ACHN (cell line): Measurements from ENCODE around the gene PTPN6.

Experiments used
- DNase-seq: peaks from one replicate; pipeline ENCODE4 v3.0.0-alpha.2; 2015
- in situ Hi-C: cut with HindIII; loops from 2 replicates; pipeline ENCODE4 v1.10.0; 2017; ENCODE audit warnings: low sequenced_read_pairs, low pct_ligation_motif_present, low pct_unique_long_range_greater_than_20kb

The PTPN6 gene

DNA sequence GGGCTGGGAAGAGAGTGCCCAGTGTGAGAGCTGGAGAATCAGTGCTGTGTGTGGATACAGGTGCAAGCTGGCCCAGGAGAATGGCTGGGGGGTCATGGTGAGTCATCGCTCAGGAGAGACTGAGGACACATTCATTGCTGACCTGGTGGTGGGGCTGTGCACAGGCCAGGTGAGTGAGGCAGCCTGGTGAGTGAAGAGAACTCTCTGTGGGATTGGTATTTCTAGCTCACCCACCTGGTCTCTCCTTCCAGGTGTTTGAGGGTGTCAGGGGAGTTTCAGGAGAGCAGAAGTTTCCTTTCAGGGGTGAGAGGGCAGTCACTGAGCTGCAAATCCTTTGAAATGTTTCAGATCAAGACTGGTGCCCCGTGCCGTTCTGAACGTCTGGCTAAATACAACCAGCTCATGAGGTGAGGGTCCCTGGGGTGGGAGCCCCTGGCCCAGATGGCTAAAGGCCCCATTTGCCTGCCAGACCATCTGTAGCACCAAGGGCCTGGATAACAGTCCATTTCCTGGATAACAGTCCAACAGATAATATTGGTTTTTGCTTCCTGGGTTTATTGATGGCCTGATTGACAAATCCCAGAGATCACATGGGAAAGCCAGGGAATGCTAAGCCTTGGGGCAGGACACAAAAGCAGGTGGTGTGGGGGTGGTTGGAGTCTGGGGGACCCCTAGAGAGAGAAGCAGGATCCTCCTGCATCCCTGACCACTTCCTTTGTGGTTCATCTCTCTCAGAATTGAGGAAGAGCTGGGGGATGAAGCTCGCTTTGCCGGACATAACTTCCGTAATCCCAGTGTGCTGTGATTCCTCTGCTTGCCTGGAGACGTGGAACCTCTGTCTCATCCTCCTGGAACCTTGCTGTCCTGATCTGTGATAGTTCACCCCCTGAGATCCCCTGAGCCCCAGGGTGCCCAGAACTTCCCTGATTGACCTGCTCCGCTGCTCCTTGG, 28.9 kb upstream of the PTPN6 start:
- in situ Hi-C loops: no loop called here
- no peak for DNase-seq

DNA sequence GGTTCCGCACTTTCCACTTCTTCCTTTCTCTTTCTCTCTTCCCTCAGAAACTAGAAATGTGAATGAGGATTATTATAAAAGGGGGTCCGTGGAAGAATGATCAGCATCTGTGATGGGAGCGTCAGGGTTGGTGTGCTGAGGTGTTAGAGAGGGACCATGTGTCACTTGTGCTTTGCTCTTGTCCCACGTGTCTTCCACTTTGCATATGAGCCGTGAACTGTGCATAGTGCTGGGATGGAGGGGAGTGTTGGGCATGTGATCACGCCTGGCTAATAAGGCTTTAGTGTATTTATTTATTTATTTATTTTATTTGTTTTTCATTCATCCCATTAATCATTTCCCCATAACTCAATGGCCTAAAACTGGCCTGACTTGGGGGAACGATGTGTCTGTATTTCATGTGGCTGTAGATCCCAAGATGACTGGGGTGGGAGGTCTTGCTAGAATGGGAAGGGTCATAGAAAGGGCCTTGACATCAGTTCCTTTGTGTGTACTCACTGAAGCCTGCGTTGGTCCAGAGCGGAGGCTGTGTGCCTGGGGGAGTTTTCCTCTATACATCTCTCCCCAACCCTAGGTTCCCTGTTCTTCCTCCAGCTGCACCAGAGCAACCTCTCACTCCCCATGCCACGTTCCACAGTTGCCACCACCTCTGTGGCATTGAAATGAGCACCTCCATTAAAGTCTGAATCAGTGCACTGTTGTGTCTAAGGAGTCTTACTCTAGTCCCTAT, 28.0 kb upstream of the PTPN6 start:
- no peak for DNase-seq
- in situ Hi-C loops: no loop called here

DNA sequence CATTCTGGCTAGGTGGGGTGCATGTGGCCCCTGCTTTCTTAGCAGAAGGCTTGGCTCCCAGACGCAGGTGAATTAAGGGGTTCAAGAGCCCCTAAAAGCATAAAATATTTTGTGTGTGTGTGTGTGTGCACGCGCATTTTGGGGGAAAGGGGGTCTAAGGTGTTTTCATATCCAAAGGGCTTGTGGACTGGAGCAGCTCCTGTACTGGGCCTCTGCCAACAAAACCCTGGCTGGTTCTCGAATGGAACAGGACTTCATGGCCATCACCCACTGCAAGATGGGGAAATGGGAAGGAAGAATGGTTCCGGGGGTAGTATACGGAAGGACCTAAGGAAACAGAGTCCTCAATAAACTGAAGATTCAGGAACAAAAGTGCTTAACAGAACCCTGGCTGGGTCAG, 27.3 kb upstream of the PTPN6 start:
- in situ Hi-C loops: no loop called here
- no peak for DNase-seq

DNA sequence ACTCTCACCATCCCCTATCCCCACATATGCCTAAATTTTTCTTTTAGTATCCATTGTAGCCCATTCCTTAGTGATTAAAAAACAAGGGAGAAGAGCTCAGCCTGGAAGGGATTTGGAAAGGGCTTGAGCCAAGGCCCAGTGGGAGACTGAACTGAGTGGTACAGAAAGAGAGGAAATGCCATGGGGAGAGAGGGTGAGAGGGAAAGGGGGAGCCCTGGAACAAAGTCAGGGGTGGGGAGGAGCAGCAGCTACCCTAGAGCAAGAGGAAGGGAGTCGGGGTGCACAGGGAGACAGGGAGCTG, 26.0 kb upstream of the PTPN6 start:
- in situ Hi-C loops: no loop called here
- DNase-seq: no peak

- DNase-seq: peak; percentile 95
- in situ Hi-C loops: no loop called here
Measured at GRCh38 chr12:6925540-6926279, 25.4 kb upstream of the PTPN6 start.

DNA sequence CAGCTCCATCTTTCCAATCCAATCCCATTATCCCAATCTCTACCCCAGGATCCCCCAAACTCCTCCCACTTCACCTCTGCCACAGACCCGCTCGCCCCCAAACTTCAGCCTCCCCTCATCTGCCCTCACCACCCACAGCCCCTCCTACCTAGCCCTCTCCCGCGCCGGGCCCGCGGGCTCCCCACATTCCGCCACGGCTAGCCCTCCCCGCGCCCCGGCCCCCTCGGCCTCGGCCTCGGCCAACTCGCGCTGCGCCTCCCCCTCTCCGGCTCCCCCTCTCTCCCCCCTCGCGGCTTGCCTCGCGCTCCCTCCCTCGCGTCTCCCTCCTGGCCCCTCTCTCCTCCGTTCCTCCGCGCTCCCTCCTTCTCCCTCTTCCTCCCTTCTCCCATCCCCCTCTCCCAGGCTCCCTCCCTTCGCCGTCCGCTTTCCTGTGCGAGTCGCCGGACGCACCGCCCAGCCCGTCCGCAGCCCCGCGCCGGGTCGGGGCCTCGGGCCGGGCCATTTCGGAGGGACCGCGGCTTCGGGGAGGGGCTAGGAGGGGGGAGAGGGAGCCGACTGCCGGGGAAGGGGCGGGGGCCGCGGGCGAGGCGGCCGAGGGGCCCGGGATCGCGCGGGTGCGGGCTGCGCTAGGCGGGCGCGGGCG, 23.7 kb upstream of the PTPN6 start, which contains the start of gene ATN1:
TSS of gene ATN1 (plus strand) at position 581 of the 643 bp plus-strand sequence. CDS start 6,043 bp downstream, outside the sequence.
- in situ Hi-C loops: no loop called here
- peak; percentile 85 for DNase-seq

- DNase-seq: peak; percentile 26
- in situ Hi-C loops: no loop called here
Measured at GRCh38 chr12:6928022-6928702, 23.0 kb upstream of the PTPN6 start.

DNA sequence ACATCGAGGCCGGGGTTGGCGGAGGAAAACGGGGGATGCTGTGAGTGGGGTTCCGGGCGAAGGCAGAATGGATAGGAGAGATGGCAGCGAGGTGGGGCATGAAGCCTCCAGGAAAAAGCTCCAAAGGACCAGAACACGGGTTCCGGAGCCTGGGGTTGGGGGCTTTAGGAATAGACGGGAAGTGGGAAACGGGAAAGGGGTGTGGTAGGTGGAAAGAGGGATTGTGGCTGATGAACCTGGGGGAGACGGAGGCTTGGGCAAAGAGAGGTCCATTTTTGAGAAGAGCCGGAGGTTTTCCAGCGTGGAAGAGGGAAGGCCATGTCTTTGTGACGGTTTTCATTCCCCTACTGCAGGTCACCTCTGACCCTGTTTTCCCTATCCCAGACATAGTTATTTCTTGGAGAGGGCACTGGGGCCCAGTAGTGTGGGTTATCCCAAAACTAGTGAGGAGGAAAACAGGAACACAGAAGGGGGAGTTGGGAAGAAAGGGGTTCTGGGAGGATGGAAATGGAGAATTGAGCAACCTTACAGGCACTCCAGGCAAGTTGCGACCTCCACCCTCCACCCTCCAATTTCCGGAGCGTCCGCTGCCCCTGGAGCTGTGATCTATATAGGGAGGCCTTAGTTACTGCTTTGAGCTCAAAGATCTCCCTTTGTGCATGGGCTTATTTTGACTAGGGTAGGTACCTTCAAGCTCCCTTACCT, 22.3 kb upstream of the PTPN6 start:
- DNase-seq: no peak
- in situ Hi-C loops: no loop called here

- no peak for DNase-seq
- in situ Hi-C loops: no loop called here
Measured at GRCh38 chr12:6929466-6930452, 21.4 kb upstream of the PTPN6 start.

DNA sequence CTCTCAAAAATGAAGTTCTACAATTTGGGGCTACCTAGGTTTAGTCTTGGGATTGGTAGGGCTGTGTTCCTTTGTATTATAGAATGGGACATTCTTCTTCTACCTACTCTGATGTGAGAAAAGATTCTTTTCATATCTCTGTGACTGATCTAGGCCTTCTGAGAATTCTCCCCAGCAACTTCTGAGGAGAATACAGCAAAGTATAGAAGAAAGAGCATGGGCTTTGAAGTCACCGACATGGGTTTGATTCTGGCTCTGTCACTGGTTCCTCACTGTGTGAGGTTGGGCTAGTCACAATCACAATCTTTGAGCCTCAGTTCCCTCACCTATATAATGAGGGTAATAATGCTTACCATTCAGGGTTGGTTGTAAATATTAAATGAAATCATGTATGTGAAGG, 18.4 kb upstream of the PTPN6 start:
- DNase-seq: no peak
- in situ Hi-C loops: no loop called here

- no peak for DNase-seq
- in situ Hi-C loops: no loop called here
Measured at GRCh38 chr12:6934110-6934509, 17.0 kb upstream of the PTPN6 start.

GRCh38 chr12:6935371-6936193, 15.6 kb upstream of the PTPN6 start:
- in situ Hi-C loops: no loop called here
- DNase-seq: no peak

GRCh38 chr12:6936194-6936635, 14.9 kb upstream of the PTPN6 start:
- no peak for DNase-seq
- in situ Hi-C loops: no loop called here

GRCh38 chr12:6936636-6937480, 14.3 kb upstream of the PTPN6 start:
- DNase-seq: no peak
- in situ Hi-C loops: no loop called here
